GM12873 (cell line): Measurements from ENCODE around the gene ANTXR1.

Source experiments
- CTCF ChIP-seq: IDR thresholded peaks from 2 replicates; pipeline ENCODE4 v1.5.1; 2012; ENCODE audit warnings: low read depth, mild to moderate bottlenecking, moderate library complexity, low read length, control low read depth; ENCODE audit not compliant: insufficient read depth; ENCODE audit errors: missing control alignments

Gene ANTXR1

GRCh38 chr2:69125816-69126215, 112.8 kb downstream of the ANTXR1 start:
- no peak for TF ChIP-seq CTCF

GRCh38 chr2:69126341-69126740, 113.4 kb downstream of the ANTXR1 start:
- no peak for TF ChIP-seq CTCF

GRCh38 chr2:69131452-69131851, 118.5 kb downstream of the ANTXR1 start:
- TF ChIP-seq CTCF: no peak

- TF ChIP-seq CTCF: no peak
Observed at GRCh38 chr2:69131983-69132675, 119.2 kb downstream of the ANTXR1 start.

GRCh38 chr2:69132960-69133590, 120.1 kb downstream of the ANTXR1 start:
- no peak for TF ChIP-seq CTCF

GRCh38 chr2:69133898-69134297, 120.9 kb downstream of the ANTXR1 start:
- no peak for TF ChIP-seq CTCF

GRCh38 chr2:69134306-69134945, 121.4 kb downstream of the ANTXR1 start:
- TF ChIP-seq CTCF: no peak
